Stimulated activated naive CD4-positive, alpha-beta T cell (primary cell): Measurements from ENCODE around the gene CRYBG1.
"Not testable (repeated sequence)": the region's sequence is repeated elsewhere in the genome, so short reads cannot be mapped to it uniquely, and the experiment has no call there.

Experiments
- DNase-seq, 6 experiments: peaks; one replicate each; lab custom pipeline; 2025; lab: John Stamatoyannopoulos, UW

Gene CRYBG1

GRCh38 chr6:106527979-106528378, 167.5 kb downstream of the CRYBG1 start:
- DNase-seq: no peak

- no peak for DNase-seq
These were observed 168.0 kb downstream of the CRYBG1 start for GRCh38 chr6:106528521-106528920.

- DNase-seq: no peak
These were observed 168.9 kb downstream of the CRYBG1 start for GRCh38 chr6:106529438-106529837.

- DNase-seq: no peak
These were observed 169.5 kb downstream of the CRYBG1 start for GRCh38 chr6:106530026-106530425.

- DNase-seq: no peak
These were observed 170.0 kb downstream of the CRYBG1 start for GRCh38 chr6:106530502-106530901.

GRCh38 chr6:106533054-106533453, 172.5 kb downstream of the CRYBG1 start:
- DNase-seq: no peak

- DNase-seq: no peak
These were observed 173.5 kb downstream of the CRYBG1 start for GRCh38 chr6:106534004-106534403.

GRCh38 chr6:106534564-106534982, 174.1 kb downstream of the CRYBG1 start:
- peak in 1 of 6 experiments; percentile 11 for DNase-seq

GRCh38 chr6:106535012-106535411, 174.5 kb downstream of the CRYBG1 start:
- no peak for DNase-seq

GRCh38 chr6:106536357-106536756, 175.8 kb downstream of the CRYBG1 start:
- no peak for DNase-seq

- DNase-seq: no peak
These were observed 176.3 kb downstream of the CRYBG1 start for GRCh38 chr6:106536851-106537250.

- no peak for DNase-seq
These were observed 177.1 kb downstream of the CRYBG1 start for GRCh38 chr6:106537662-106538061.

- peak in 1 of 6 experiments; percentile 20 for DNase-seq
These were observed 177.6 kb downstream of the CRYBG1 start for GRCh38 chr6:106538145-106538544.

GRCh38 chr6:106539936-106540335, 179.4 kb downstream of the CRYBG1 start:
- DNase-seq: no peak

GRCh38 chr6:106540432-106540831, 179.9 kb downstream of the CRYBG1 start:
- DNase-seq: no peak

GRCh38 chr6:106540907-106541306, 180.4 kb downstream of the CRYBG1 start:
- DNase-seq: no peak

GRCh38 chr6:106546261-106546690, 185.8 kb downstream of the CRYBG1 start:
- no peak for DNase-seq

- no peak for DNase-seq
These were observed 186.3 kb downstream of the CRYBG1 start for GRCh38 chr6:106546691-106547414.

GRCh38 chr6:106547601-106548453, 187.3 kb downstream of the CRYBG1 start:
- DNase-seq: no peak

GRCh38 chr6:106548926-106549455, 188.5 kb downstream of the CRYBG1 start:
- DNase-seq: not testable (repeated sequence)

GRCh38 chr6:106549521-106549920, 189.0 kb downstream of the CRYBG1 start:
- no peak for DNase-seq

GRCh38 chr6:106551155-106551554, 190.6 kb downstream of the CRYBG1 start:
- no peak for DNase-seq

GRCh38 chr6:106553440-106553839, 192.9 kb downstream of the CRYBG1 start:
- no peak for DNase-seq
